ENCODE results near the gene TULP4. TPM values are rescaled to one million over a fixed set of nuclear protein-coding genes. Genes with fewer than 3 reads are reported as not detected.
"Not testable (repeated sequence)": the region's sequence is repeated elsewhere in the genome, so short reads cannot be mapped to it uniquely, and the experiment has no call there.

The TULP4 gene
- total RNA-seq, 1 donor from 2014 or later: 63.0 TPM

GRCh38 chr6:158521759-158522158 lies 209.5 kb downstream of the TULP4 start:
- no peak for TF ChIP-seq CTCF (IDR thresholded peaks at IDR 0.05)
- CTCF ChIA-PET: no interaction called here
- Mint-ChIP-seq H3K27ac (no peak overlapping the region), H3K27me3 (peaks cover 66% of the 10 kb centered on the region), H3K36me3 (ENCODE audit: low read depth) (no peaks in the 10 kb centered on the region), H3K4me3 (no peak overlapping the region), H3K4me1 (peaks cover 12% of the 10 kb centered on the region), H3K9me3 (peaks cover 5% of the 10 kb centered on the region)
- DNase-seq: no peak
- POLR2A ChIA-PET: no interaction called here
- ATAC-seq (ENCODE audit: low read depth): no peak
- intact Hi-C loops (cut with micrococcal nuclease): no loop called here

GRCh38 chr6:158522616-158523015 lies 210.4 kb downstream of the TULP4 start:
- CTCF ChIA-PET: no interaction called here
- H3K27ac Mint-ChIP-seq: no peak overlapping the region
- ATAC-seq (ENCODE audit: low read depth) (no peak), DNase-seq (no peak)
- H3K27me3 Mint-ChIP-seq: peaks cover 70% of the 10 kb centered on the region
- no peak overlapping the region for H3K4me3 Mint-ChIP-seq
- no peak for TF ChIP-seq CTCF (IDR thresholded peaks at IDR 0.05)
- H3K36me3 Mint-ChIP-seq (ENCODE audit: low read depth): peaks cover 1% of the 10 kb centered on the region
- H3K4me1 Mint-ChIP-seq: peaks cover 10% of the 10 kb centered on the region
- intact Hi-C loops (cut with micrococcal nuclease): no loop called here
- H3K9me3 Mint-ChIP-seq: peaks cover 12% of the 10 kb centered on the region
- POLR2A ChIA-PET: no interaction called here

GRCh38 chr6:158524311-158524710 lies 212.0 kb downstream of the TULP4 start:
- intact Hi-C loops (cut with micrococcal nuclease): no loop called here
- Mint-ChIP-seq H3K27me3 (peaks cover 74% of the 10 kb centered on the region), H3K4me3 (no peak overlapping the region), H3K9me3 (peaks cover 21% of the 10 kb centered on the region), H3K27ac (no peak overlapping the region), H3K4me1 (no peaks in the 10 kb centered on the region), H3K36me3 (ENCODE audit: low read depth) (peaks cover 1% of the 10 kb centered on the region)
- ATAC-seq (ENCODE audit: low read depth): no peak
- ChIA-PET CTCF (no interaction called here), POLR2A (no interaction called here)
- TF ChIP-seq CTCF (IDR thresholded peaks at IDR 0.05): no peak
- no peak for DNase-seq

DNA sequence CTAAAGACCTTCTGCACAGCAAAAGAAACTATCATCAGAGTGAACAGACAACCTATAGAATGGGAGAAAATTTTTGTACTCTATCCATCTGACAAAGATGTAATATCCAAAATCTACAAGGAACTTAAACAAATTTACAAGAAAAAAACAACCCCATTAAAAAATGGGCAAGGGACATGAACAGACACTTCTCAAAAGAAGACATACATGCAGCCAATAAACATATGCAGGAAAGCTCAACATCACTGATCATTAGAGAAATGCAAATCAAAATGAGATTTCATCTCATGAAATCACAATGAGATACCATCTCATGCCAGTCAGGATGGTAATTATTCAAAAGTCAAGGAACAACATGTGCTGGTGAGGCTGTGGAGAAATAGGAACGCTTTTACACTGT lies 215.6 kb downstream of the TULP4 start:
- H3K36me3 Mint-ChIP-seq (ENCODE audit: low read depth); POLR2A ChIA-PET; H3K4me1 Mint-ChIP-seq; DNase-seq; CTCF ChIA-PET; intact Hi-C loops (cut with micrococcal nuclease); ATAC-seq (ENCODE audit: low read depth); H3K4me3 Mint-ChIP-seq; H3K27ac Mint-ChIP-seq: not testable (repeated sequence)
- H3K9me3 Mint-ChIP-seq: peaks cover 21% of the 10 kb centered on the region
- peaks cover 70% of the 10 kb centered on the region for H3K27me3 Mint-ChIP-seq

GRCh38 chr6:158528826-158529225 lies 216.6 kb downstream of the TULP4 start:
- peaks cover 69% of the 10 kb centered on the region for H3K27me3 Mint-ChIP-seq
- no peak for ATAC-seq (ENCODE audit: low read depth)
- H3K9me3 Mint-ChIP-seq: peaks cover 21% of the 10 kb centered on the region
- H3K4me1 Mint-ChIP-seq: no peaks in the 10 kb centered on the region
- H3K27ac Mint-ChIP-seq: no peak overlapping the region
- CTCF ChIA-PET: no interaction called here
- POLR2A ChIA-PET: no interaction called here
- intact Hi-C loops (cut with micrococcal nuclease): no loop called here
- no peak overlapping the region for H3K4me3 Mint-ChIP-seq
- DNase-seq: no peak
- TF ChIP-seq CTCF (IDR thresholded peaks at IDR 0.05): no peak
- H3K36me3 Mint-ChIP-seq (ENCODE audit: low read depth): peaks cover 1% of the 10 kb centered on the region

DNA sequence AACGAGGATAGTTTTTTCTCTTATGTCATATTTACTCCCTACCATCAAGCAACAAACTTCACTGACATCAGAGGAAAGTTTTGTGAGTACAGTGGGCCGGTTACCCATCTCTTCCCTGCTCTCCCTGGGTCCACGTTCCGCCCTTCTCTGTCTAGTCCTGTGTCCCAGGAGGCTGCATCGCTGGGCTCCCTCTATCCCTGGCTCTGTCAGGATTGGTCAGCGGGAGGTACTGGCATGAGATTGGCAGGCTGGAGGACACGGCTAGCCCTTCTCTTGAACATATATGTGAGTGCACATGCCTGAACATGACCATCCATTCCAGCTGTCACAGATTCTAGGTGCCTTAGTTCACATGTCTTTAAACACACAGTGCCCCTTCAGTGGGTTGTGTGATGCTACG lies 217.4 kb downstream of the TULP4 start:
- Mint-ChIP-seq H3K4me1 (no peaks in the 10 kb centered on the region), H3K9me3 (peaks cover 21% of the 10 kb centered on the region)
- ATAC-seq (ENCODE audit: low read depth): no peak

More for the DNA sequence above, 217.4 kb downstream of the TULP4 start:
- H3K27ac Mint-ChIP-seq: no peak overlapping the region
- POLR2A ChIA-PET: no interaction called here
- CTCF ChIA-PET: no interaction called here
- H3K27me3 Mint-ChIP-seq: peaks cover 64% of the 10 kb centered on the region
- intact Hi-C loops (cut with micrococcal nuclease): loop anchor here (5.0 kb wide), 1 partner anchor 673 kb away; no protein-coding TSS in a partner anchor
- no peak overlapping the region for H3K4me3 Mint-ChIP-seq
- H3K36me3 Mint-ChIP-seq (ENCODE audit: low read depth): peaks cover 1% of the 10 kb centered on the region
- TF ChIP-seq CTCF (IDR thresholded peaks at IDR 0.05): no peak
- no peak for DNase-seq

Measured in activated B cell treated with CpG ODN at 0.5 μM for 24 hours (primary cell).